GM21723 (cell line): Measurements from ENCODE around the gene EDC3.
"Not testable (repeated sequence)": the region's sequence is repeated elsewhere in the genome, so short reads cannot be mapped to it uniquely, and the experiment has no call there.

Experiments
- ATAC-seq: cut with Tn5 transposase; IDR thresholded peaks from one replicate; pipeline ENCODE4 v1.9.1; 2021; ENCODE audit warnings: mild to moderate bottlenecking, moderate library complexity; ENCODE audit not compliant: unreplicated experiment

Gene EDC3

DNA sequence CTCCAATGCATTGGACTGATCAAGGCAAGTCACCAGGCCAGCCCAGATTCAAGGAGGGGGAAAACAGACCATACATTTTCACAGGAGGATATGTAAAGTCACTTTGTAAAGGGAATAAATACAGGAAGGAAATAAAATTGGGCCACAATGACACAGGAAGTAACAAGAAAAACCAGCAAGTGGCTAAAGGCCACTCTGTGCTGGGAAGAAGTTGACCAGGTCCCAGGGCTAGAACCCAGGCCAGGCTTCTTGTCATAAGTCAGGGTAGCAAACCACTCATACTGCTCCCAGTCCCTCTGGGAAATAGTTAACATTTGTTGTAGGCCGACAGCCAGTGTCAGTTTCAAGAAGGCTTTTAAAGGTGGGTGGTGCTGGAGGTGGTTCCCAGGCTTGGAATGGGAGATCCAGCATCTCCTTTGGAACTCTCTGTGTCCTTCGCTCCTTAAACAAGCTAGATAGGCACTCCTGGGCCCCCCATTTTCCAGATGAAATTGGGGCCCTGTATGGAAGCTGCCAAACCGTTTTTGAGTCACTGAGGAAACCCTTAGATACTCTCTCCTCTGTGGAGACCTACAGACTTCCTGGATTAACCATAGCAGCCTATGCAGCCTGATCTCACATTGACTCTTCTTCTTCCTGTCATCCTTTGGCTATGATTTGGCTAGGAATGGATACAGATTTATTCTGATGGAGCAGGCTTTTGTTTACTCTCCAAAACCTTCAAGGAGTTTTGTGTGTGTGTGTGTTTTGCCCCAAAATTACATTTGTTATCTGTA is 14.7 kb upstream of the EDC3 start:
- no peak for ATAC-seq

DNA sequence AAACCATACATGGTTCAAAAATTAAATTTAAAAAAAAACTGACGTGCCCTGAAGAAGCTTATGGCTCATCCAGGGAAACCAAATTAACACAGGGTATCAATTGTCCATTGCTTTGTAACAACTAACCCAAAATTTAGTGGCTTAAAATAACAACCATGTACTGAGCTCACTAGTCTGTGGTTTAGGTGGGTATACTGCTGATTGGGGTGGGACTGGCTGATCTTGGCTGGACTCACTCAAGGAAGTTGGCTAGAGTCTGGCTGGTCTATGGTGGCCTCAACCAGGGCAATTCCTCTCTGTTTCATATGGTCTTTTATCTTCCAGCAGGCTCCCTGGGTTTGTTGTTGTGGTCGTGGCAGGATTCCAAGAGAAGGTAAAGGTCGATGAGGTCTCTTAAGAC is 14.1 kb upstream of the EDC3 start:
- no peak for ATAC-seq

DNA sequence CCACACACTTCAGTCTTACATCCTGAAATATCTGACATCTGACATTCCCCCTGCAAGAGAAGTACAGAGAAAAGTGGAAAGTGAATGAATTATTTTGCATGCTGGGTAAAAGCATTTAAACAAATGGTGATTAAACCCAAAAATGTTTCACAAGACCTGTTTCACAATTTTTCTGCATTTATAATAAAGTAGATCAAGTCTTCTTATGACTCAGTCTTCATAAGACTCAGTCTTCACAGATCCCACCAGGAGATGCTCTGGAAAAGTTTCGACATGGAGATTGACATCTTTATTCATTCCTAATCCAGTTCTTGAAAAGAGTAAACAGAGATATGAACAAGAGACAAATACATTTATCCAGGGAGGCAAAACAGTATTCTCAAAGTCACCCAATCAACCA is 13.2 kb upstream of the EDC3 start:
- ATAC-seq, result no peak

DNA sequence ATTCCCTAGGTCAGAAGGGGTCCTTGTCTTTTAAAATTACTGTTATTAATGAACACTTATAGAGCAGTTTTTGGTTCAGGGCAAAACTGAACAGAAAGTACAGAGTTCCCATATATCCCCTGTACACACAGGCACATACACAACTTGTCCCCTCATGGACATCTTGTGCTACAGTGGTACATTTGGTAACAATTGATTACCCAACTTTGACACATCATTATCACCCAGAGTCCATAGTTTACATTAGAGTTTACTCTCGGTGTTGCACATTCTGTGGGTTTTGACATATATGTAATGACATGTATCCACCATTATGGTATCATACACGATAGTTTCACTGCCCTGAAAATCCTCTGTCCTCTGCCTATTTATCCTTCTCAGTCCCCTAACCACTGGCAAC is 984 bp upstream of the EDC3 start:
- no peak for ATAC-seq

DNA sequence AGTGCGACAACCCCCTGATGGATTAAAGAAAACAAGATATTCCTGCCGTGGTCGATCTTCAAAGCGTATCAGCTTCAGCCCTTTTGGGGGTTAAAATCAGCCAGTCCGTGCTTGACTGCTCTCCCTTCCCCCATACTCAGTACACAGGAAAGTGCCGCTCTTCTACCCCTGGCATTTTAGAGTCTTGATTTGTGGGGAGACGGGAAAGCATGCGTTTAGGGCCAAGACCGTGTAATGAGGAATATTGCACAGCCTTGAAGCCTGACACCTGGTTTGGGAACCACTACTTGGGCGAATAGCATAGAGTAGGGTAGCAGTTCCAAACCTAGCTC is 540 bp upstream of the EDC3 start:
- peak; percentile 22 for ATAC-seq

DNA sequence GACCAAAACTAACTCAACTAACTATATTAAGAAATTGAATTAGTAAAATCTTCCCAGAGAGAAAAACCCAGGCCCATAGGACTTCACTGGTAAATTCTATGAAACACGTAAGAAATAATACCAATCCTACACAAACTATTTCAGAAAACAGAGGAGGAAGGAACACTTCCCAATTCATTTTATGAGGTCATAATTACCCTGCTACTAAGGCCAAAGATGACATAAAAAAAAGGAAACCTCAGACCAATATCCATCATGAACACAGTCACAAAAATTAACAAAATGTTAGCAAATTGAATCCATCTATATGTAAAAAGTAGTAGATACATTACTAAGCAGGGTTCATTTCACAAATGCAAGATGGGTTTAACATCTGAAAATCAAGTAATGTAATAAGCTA is 3.5 kb downstream of the EDC3 start:
- no peak for ATAC-seq

DNA sequence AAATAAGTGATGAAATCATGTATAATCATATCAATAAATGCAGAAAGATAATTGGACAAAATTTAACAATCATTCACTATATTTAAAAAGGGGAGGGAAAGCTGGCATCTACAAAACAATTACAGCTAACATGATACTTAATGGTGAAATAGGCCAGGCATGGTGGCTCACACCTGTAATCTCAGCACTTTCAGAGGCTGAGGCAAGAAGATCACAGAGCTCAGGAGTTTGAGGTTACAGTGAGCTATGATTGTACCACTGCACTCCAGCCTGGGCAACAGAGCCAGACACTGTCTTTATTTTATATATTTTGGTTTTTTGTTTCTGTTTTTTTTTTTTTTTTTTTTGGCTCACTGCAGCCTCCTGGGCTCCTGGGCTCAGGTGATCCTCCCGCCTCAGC is 12.1 kb downstream of the EDC3 start:
- ATAC-seq, result no peak

DNA sequence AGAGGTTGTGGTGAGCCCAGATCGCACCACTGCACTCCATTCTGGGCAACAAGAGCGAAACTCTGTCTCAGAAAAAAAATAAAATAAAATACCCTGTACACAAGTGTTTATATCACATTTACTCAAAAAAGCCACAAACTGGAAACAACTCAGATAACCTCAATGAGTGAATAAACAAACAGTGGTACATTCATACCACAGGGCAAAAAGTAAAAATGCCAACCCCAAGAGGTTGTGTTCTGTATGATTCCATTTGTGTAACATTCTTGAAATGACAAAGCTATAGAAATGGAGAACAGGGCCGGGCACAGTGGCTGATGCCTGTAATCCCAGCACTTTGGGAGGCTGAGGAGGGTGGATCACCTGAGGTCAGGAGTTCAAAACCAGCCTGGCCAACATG is 12.9 kb downstream of the EDC3 start:
- no peak for ATAC-seq

DNA sequence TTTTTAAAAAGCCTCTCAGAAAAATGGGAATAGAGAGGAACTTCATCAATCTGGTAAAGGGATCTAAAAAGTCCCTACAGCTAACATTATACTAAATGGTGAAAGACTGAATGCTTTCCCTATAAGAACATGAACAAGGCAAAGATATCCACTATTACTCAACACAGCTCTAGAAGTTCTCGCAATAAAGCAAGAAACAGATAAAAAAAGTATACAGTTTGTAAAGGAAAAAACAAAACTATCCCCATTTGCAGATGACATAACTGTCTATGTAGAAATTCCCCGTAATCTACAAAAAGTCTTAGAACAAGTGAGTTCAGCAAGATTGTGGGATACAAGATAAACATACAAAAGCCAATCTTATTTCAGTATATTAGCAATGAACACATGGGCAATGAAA is 15.4 kb downstream of the EDC3 start:
- ATAC-seq, result no peak

DNA sequence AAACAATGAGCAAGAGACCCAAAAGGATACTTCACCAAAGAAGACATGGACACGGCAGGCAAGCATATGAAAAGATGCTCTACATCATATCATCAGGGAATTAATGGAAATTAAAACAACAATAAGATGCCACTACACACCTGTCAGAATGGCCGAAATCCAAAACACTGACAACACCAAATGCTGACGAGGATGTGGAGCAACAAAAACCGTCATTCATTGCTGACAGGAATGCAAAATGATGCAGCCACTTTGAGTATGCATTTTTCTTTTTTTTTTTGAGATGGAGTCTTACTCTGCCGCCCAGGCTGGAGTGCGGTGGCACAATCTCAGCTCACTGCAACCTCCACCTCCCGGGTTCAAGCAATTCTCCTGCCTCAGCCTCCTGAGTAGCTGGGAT is 19.0 kb downstream of the EDC3 start:
- ATAC-seq, result no peak

DNA sequence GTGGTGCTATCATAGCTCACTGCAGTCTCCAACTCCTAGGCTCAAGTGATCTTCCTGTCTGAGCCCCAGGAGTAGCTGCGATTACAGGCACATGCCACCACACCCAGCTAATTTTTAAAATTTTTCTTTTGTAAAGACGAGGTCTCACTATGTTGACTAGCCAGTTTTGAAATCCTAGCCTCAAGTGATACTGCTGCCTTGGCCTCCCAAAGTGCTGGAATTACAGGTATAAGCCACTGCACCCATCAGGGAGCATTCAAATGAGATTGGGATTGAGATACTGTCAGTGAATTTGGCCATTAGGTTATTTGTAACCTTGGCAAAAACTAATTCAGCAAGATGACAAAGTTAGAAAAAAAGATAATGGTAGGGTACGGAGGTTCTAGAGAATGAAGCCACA is 21.7 kb downstream of the EDC3 start:
- no peak for ATAC-seq

DNA sequence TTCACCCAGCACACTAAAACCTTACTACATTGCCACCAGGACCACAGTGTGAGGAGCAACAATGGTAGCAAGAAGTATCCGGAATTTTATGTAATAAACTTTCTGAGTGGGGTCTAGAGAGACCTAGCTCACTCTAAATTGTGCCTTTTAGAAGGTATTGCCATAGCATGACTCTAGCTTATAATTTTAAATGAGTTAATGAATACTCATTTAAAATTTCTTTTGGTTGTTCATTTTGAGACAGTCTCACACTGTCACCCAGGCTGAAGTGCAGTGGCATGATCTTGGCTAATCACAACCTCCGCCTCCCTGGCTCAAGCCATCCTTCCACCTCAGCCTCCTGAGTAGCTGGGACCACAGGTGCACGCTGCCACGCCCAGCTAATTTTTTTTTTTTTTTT is 26.2 kb downstream of the EDC3 start:
- ATAC-seq, result no peak

DNA sequence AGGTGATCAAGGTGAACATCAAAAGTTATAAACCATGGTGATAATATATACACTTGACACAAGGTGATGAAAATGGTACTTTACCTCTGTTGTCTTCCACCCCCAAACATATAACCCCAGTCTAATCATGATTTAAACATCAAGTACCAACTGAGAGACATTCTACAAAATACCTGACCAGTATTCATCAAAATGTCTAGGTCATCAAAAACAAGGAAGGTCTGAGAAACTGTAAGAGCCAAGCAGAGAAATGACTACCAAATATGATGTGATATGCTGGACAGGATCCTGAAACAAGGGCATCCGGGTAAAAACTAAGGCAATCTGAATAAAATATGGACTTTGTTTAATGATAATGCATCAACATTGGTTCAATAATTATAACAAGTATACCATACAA is 27.8 kb downstream of the EDC3 start:
- no peak for ATAC-seq

DNA sequence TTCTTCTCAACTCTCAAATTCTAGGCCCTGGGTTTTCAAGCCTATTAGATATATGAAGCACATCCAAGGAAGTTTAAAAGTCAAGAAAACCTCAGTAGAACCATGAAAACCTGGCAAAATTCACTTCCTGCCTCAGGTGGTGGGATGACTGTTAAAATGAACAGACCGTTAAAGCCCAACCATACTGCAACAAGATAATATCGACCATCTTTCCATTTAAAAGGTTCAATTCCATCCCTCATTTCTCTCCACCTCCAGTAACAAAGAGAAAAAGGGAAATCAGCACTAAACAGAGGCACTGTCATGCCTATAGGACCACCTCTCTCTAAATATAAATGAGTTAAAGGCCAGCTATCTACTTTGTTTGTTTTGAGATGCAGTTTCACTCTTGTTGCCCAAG is 31.2 kb downstream of the EDC3 start:
- no peak for ATAC-seq

DNA sequence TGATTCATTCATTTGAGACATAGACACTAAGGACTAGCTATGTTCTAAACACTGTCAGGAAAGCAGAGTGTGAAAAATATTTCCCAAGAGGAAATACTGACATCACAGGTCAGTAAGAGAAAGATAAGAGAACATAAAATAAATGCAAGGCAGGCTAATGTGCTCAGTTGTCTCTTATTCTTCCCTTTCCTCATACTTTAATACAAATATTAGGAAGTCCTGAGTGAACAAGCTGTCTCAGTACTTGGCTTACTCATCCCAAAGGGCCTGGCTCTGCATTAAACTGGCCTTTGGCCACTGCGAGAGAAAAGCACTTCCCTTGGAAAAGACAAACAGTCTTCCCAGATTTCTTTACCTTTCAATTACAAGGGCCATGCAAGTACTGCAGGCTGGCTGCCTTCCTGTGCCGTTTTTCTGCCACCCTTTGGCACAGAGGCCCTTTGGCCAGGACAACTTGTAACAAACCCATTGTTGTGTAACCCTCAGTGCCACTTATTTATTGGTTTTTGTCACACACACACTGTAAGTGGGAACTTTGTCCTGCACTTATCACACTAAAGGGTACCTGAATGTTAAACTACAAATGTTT is 31.7 kb downstream of the EDC3 start:
- ATAC-seq, result no peak

DNA sequence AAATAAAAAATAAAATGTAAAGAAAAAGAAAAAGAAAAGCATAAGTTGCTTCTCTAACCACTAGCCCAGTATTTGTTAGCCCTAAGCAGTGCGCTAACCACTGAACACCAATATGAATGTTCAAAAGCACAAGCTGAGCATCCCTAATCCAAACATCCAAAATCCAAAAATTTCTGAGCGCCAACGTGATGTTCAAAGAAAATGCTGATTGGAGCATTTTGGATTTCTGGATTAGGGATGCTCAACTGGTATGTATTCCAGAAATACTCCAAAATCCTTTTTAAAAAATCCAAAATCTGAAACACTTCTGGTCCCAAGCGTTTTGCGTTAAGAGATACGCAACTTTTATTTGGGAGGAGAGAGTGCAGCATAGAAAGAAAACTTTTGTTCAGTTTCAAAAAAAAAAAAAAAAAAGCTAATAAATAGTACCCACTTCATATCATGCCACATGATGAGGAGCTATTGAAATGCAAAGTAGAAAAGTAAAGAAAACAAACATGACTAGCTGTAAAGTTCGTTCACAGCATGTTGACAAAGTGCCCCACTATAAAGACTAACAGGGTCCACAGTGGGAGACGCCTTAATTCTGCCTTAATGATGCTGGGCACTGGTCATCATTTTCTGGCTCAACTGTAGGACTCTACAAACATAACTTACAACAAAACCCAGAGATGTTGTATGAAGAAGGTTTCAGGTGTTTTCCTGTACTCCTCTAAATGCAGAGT is 32.4 kb downstream of the EDC3 start:
- ATAC-seq, result no peak

DNA sequence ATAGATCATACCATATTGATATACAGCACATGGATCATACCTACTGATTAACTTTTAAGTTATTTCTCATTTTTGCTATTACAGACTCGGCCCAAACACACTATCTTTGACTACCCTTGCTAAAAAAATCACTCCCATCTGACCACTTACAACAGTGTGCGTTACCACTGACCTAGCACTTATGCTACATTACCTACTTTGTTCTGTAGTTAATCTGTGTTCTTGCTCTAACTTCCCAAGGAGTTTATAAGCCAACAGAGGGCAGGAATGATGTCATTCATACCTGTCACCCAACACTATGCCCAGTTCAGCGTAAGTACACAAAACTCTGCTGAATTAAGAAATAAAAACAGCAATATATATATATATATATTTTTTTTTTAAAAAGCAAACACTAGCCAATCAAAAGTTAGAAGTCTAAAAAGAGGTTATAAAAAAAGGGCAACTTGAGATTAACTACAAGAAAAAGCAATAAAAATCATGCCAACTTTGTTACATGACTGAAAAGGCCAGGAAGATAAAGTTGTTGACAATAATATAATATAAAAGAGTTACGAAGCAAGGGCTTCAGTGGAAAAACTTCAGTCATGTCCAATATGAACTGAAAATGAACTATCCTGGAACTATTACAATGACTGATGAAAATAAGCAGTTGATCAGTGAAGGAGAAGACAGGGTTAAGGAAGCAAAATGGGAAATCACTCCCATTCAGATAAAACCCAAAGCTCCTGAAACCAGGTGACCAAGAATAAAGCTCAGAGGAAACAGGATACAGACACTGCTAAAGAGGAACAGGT is 33.6 kb downstream of the EDC3 start:
- ATAC-seq, result no peak

DNA sequence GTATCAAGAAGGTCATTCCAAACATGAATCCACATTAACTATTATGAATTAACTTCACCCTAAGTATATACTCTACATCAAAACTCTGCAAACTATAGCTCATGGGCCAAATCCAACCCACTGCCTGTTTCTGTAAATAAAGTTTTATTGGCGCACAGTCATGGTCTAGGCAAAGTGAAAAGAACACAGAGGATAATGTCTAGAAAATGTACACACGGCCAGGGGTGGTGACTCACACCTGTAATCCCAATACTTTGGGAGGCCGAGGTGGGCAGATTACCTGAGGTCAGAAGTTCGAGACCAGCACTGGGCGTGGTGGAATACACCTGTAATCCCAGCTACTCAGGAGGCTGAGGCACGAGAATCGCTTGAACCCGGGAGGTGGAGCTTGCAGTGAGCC is 34.5 kb downstream of the EDC3 start:
- not testable (repeated sequence) for ATAC-seq

DNA sequence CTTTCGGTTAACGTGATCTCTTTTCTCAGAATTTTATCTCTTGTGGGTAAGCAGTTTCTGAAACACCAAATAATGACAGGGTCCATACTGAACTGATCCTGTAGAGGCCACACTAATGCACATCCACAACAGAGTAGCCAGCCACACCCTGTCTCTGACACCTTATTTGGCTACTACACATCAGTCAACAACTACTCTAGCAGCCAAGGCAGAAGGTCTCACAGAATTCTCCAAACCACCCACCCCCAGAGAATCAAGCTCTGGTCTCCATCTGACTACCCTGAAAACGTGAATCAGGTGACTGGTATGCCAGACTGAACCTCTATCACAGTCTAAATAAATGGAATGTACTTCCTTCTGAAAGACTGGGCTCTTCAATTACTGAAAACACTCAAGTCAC is 38.0 kb downstream of the EDC3 start:
- no peak for ATAC-seq

DNA sequence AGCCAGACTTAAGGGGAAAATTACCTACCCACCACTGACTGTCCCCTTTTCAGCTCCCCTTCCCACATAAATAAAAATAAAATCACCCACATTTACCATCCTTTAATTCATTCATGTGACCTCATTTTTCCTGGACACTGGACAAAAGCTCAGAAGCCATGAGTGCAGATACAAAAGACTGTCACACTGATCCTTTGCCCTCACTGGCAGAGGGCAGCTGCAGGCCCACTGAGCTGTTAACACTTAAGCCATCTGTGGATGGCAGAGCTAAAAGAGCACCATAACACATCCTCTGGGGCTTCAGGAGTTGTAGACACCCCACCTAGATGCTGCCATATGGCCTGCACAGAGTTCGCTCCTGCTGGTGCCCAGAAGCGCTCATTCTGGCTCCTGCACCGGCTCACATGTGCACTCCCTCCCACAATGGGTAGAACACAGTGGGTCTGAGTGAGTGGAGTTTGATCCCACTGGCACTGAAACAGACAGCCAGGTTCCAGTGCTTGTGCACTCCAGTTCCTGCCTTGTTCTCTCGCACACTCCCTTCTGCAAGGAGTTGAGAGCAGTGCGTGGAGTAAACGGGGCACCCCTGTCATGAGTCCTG is 38.8 kb downstream of the EDC3 start:
- no peak for ATAC-seq

DNA sequence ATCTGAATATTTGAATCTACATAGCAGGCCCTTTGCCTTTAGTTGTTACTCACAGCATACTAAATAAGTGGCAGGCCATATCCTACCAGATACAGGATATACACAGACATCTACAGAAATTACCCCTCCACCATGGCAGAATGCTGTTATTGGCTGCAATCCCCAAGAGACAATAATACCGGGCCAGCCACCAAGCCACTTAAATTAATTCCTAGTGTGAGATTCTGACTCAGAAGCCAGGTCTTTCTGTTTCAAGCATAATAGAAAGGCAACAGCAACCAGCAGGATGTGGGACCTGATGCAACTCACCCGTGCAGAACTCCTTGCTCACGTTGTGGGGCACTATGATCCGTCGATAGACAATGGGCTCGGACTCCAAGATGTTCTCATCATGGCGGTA is 40.4 kb downstream of the EDC3 start:
- ATAC-seq, result no peak
